ENCODE data around the gene TLCD2. TPM values are rescaled to one million over a fixed set of nuclear protein-coding genes. Genes with fewer than 3 reads are reported as not detected.
A peak's percentile ranks its signal among the peaks of the same experiment; 100 is the strongest.

Gene TLCD2
- total RNA-seq, 5 donors from 2014 or later (not counting 1 experiment from before 2014, with no cell fraction given), result 0.25 to 0.82 (median 0.59) TPM

GRCh38 chr17:1753767-1754429 lies 43.7 kb upstream of the TLCD2 start:
- ATAC-seq (replicated peaks in 1 of 4) (no peak), DNase-seq (no peak)
- Mint-ChIP-seq H3K27ac (no peak overlapping the region), H3K4me3 (no peak overlapping the region), H3K4me1 (peaks cover 5 to 7% (median 7%) of the 10 kb centered on the region in 3 donors), H3K36me3 (no peaks in the 10 kb centered on the region), H3K9me3 (no peaks in the 10 kb centered on the region), H3K27me3 (no peaks in the 10 kb centered on the region)
- 86% methylated on average over 18 of the region's 23 CpGs for WGBS (ENCODE audit: insufficient coverage)
- Histone ChIP-seq H3K27me3 (replicated peaks in 1 of 2; ENCODE audit: control insufficient read depth in 2 of 2, extremely low read depth in 1 of 2, insufficient read depth in 2 of 2, low read length in 1 of 2) (peaks cover 0 to 13% of the 10 kb centered on the region in 2 experiments), H3K27ac (ENCODE audit: low read length) (no peak overlapping the region), H3K9me3 (no peaks in the 10 kb centered on the region), H3K4me3 (ENCODE audit: control insufficient read depth in 1 of 2, extremely low read depth in 1 of 2, low read length in 1 of 2) (no peak overlapping the region), H3K4me1 (ENCODE audit: control insufficient read depth in 1 of 2, extremely low read depth in 1 of 2, insufficient read depth in 2 of 2, low read length in 2 of 2) (peaks cover 0 to 8% of the 10 kb centered on the region in 2 experiments), H3K36me3 (ENCODE audit: control insufficient read depth in 2 of 2, extremely low read depth in 1 of 2, insufficient read depth in 1 of 2, low read length in 1 of 2) (no peaks in the 10 kb centered on the region)
- CTCF ChIA-PET, result no interaction called here
- POLR2A ChIA-PET, result no interaction called here

- peak in 1 of 4 experiments; percentile 13 for ATAC-seq (replicated peaks in 1 of 4)
- Mint-ChIP-seq H3K36me3 (no peaks in the 10 kb centered on the region), H3K9me3 (no peaks in the 10 kb centered on the region), H3K27ac (no peak overlapping the region), H3K4me1 (peaks cover 0 to 4% (median 3%) of the 10 kb centered on the region in 3 donors), H3K27me3 (no peaks in the 10 kb centered on the region), H3K4me3 (no peak overlapping the region)
- no peak overlapping the region for H3K4me3 ChIP-seq (ENCODE audit: control insufficient read depth in 1 of 2, extremely low read depth in 1 of 2, low read length in 1 of 2)
- H3K27me3 ChIP-seq (replicated peaks in 1 of 2; ENCODE audit: control insufficient read depth in 2 of 2, extremely low read depth in 1 of 2, insufficient read depth in 2 of 2, low read length in 1 of 2), result peaks cover 0 to 13% of the 10 kb centered on the region in 2 experiments
- WGBS (ENCODE audit: insufficient coverage), result 49% methylated on average over 12 of the region's 18 CpGs
- peak in 1 of 35 experiments; percentile 20 for DNase-seq
- no peaks in the 10 kb centered on the region for H3K9me3 ChIP-seq
- ChIA-PET CTCF (interaction anchor here in 1 of 2 donors (0.6 to 0.7 kb wide), 2 partner anchors 18 to 517 kb away, joined by 3 to 4 read pairs; no protein-coding TSS in a partner anchor), POLR2A (no interaction called here)
- peaks cover 0 to 8% of the 10 kb centered on the region in 2 experiments for H3K4me1 ChIP-seq (ENCODE audit: control insufficient read depth in 1 of 2, extremely low read depth in 1 of 2, insufficient read depth in 2 of 2, low read length in 2 of 2)
- no peaks in the 10 kb centered on the region for H3K36me3 ChIP-seq (ENCODE audit: control insufficient read depth in 2 of 2, extremely low read depth in 1 of 2, insufficient read depth in 1 of 2, low read length in 1 of 2)
- H3K27ac ChIP-seq (ENCODE audit: low read length), result no peak overlapping the region
These were observed 42.5 kb upstream of the TLCD2 start for GRCh38 chr17:1752425-1753262.

- POLR2A ChIA-PET, result no interaction called here
- no peak for ATAC-seq (replicated peaks in 1 of 4)
- no peaks in the 10 kb centered on the region for H3K36me3 ChIP-seq (ENCODE audit: control insufficient read depth in 2 of 2, extremely low read depth in 1 of 2, insufficient read depth in 1 of 2, low read length in 1 of 2)
These were observed 40.5 kb upstream of the TLCD2 start for GRCh38 chr17:1750628-1751027.

DNA sequence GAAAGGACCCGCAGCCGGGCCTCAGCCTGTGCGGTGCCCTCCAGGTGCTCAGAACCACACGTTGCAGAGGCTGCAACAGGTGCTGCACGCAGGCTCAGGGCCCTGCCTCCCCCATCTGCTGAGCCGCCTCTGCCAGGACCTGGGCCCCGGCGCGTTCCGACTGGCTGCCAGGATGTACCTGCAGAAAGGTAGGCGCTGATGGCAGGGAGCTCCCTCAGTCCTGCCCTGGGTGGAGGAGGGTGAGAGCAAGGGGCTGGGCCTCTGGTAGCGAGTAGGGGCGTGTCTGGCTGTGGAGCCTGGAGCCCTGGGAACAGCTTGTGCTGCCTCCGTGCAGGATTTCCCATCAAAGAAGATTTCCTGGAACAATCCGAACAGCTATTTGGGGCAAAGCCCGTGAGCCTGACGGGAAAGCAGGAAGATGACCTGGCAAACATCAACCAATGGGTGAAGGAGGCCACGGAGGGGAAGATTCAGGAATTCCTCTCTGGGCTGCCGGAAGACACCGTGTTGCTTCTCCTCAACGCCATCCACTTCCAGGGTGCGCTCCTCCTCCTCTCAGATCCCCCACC lies 36.9 kb upstream of the TLCD2 start:
- H3K27ac Mint-ChIP-seq, result no peak overlapping the region
- H3K9me3 ChIP-seq, result no peaks in the 10 kb centered on the region
- ATAC-seq (replicated peaks in 1 of 4) (no peak), DNase-seq (no peak)
- ChIA-PET CTCF (no interaction called here), POLR2A (interaction anchor here in 1 of 2 donors (0.6 kb wide), 2 partner anchors 12 to 85 kb away, joined by 3 read pairs; no protein-coding TSS in a partner anchor)
- H3K36me3 Mint-ChIP-seq, result no peaks in the 10 kb centered on the region
- peaks cover 0 to 2% of the 10 kb centered on the region in 2 experiments for H3K4me1 ChIP-seq (ENCODE audit: control insufficient read depth in 1 of 2, extremely low read depth in 1 of 2, insufficient read depth in 2 of 2, low read length in 2 of 2)
- no peak overlapping the region for H3K4me3 Mint-ChIP-seq
- no peaks in the 10 kb centered on the region for H3K9me3 Mint-ChIP-seq
- H3K4me3 ChIP-seq (ENCODE audit: control insufficient read depth in 1 of 2, extremely low read depth in 1 of 2, low read length in 1 of 2), result no peak overlapping the region
- H3K27ac ChIP-seq (ENCODE audit: low read length), result no peak overlapping the region
- H3K27me3 Mint-ChIP-seq, result no peaks in the 10 kb centered on the region
- H3K36me3 ChIP-seq (ENCODE audit: control insufficient read depth in 2 of 2, extremely low read depth in 1 of 2, insufficient read depth in 1 of 2, low read length in 1 of 2), result no peaks in the 10 kb centered on the region
- peaks cover 0 to 10% of the 10 kb centered on the region in 2 experiments for H3K27me3 ChIP-seq (replicated peaks in 1 of 2; ENCODE audit: control insufficient read depth in 2 of 2, extremely low read depth in 1 of 2, insufficient read depth in 2 of 2, low read length in 1 of 2)
- H3K4me1 Mint-ChIP-seq, result no peaks in the 10 kb centered on the region
- WGBS (ENCODE audit: insufficient coverage), result 93% methylated on average over 17 of the region's 22 CpGs

More at GRCh38 chr17:1750628-1751027, 40.5 kb upstream of the TLCD2 start:
- CTCF ChIA-PET, result interaction anchor here in 1 of 2 donors (0.7 kb wide), 1 partner anchor 145 kb away, joined by 5 read pairs; no protein-coding TSS in a partner anchor
- Histone ChIP-seq H3K27ac (ENCODE audit: low read length) (no peak overlapping the region), H3K4me1 (ENCODE audit: control insufficient read depth in 1 of 2, extremely low read depth in 1 of 2, insufficient read depth in 2 of 2, low read length in 2 of 2) (peaks cover 0 to 8% of the 10 kb centered on the region in 2 experiments), H3K27me3 (replicated peaks in 1 of 2; ENCODE audit: control insufficient read depth in 2 of 2, extremely low read depth in 1 of 2, insufficient read depth in 2 of 2, low read length in 1 of 2) (peaks cover 0 to 13% of the 10 kb centered on the region in 2 experiments), H3K4me3 (ENCODE audit: control insufficient read depth in 1 of 2, extremely low read depth in 1 of 2, low read length in 1 of 2) (no peak overlapping the region), H3K9me3 (no peaks in the 10 kb centered on the region)
- Mint-ChIP-seq H3K9me3 (no peaks in the 10 kb centered on the region), H3K27ac (no peak overlapping the region), H3K36me3 (no peaks in the 10 kb centered on the region), H3K4me3 (no peak overlapping the region), H3K27me3 (no peaks in the 10 kb centered on the region), H3K4me1 (peaks cover 0 to 4% (median 3%) of the 10 kb centered on the region in 3 donors)
- WGBS (ENCODE audit: insufficient coverage), result 81% methylated on average over 8 of the region's 9 CpGs
- DNase-seq, result no peak

DNA sequence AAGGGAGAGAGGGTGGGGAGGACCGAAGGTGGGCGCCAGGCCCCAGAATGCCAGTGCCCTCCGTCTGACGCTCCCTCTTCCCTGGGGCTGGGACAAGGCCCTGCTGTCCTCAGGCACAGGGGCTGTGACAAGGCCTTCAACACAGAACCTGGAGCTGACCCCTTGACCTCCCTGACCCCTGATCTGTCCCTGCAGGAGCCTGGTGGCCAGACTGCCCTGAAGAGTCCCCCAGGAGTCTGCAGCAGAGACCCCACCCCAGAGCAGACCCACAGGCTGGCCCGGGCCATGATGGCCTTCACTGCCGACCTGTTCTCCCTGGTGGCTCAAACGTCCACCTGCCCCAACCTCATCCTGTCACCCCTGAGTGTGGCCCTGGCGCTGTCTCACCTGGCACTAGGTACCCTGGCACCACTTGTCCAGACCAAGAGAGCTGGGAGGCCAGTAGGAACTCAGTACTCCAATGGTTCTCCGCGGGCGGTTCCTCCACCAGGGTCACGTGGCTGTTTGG lies 35.4 kb upstream of the TLCD2 start:
- no peak for DNase-seq
- no peak overlapping the region for H3K4me3 Mint-ChIP-seq

More for the DNA sequence above, 35.4 kb upstream of the TLCD2 start:
- Mint-ChIP-seq H3K4me1 (no peaks in the 10 kb centered on the region), H3K36me3 (no peaks in the 10 kb centered on the region), H3K27me3 (no peaks in the 10 kb centered on the region), H3K9me3 (no peaks in the 10 kb centered on the region), H3K27ac (no peak overlapping the region)
- ChIA-PET POLR2A (no interaction called here), CTCF (no interaction called here)
- 90% methylated on average over 11 of the region's 12 CpGs for WGBS (ENCODE audit: insufficient coverage)
- no peaks in the 10 kb centered on the region for H3K36me3 ChIP-seq (ENCODE audit: control insufficient read depth in 2 of 2, extremely low read depth in 1 of 2, insufficient read depth in 1 of 2, low read length in 1 of 2)
- no peaks in the 10 kb centered on the region for H3K9me3 ChIP-seq
- H3K4me3 ChIP-seq (ENCODE audit: control insufficient read depth in 1 of 2, extremely low read depth in 1 of 2, low read length in 1 of 2), result no peak overlapping the region
- H3K4me1 ChIP-seq (ENCODE audit: control insufficient read depth in 1 of 2, extremely low read depth in 1 of 2, insufficient read depth in 2 of 2, low read length in 2 of 2), result no peaks in the 10 kb centered on the region
- no peak overlapping the region for H3K27ac ChIP-seq (ENCODE audit: low read length)
- H3K27me3 ChIP-seq (replicated peaks in 1 of 2; ENCODE audit: control insufficient read depth in 2 of 2, extremely low read depth in 1 of 2, insufficient read depth in 2 of 2, low read length in 1 of 2), result peaks cover 0 to 6% of the 10 kb centered on the region in 2 experiments
- ATAC-seq (replicated peaks in 1 of 4), result no peak
